ENCODE data around the gene ARFRP1.

- no peak for TF ChIP-seq POLR2AphosphoS5 (IDR thresholded peaks at IDR 0.05; ENCODE audit: low read depth, low read length)
- no peak for TF ChIP-seq POLR2A (IDR thresholded peaks at IDR 0.05; ENCODE audit: low read depth, low read length)
Observed at GRCh38 chr20:63663332-63664066, 44.3 kb downstream of the ARFRP1 start.

Measured in GM12892 (cell line).